ENCODE data around the gene CSRP1.
"Not testable (repeated sequence)": the region's sequence is repeated elsewhere in the genome, so short reads cannot be mapped to it uniquely, and the experiment has no call there.

DNA sequence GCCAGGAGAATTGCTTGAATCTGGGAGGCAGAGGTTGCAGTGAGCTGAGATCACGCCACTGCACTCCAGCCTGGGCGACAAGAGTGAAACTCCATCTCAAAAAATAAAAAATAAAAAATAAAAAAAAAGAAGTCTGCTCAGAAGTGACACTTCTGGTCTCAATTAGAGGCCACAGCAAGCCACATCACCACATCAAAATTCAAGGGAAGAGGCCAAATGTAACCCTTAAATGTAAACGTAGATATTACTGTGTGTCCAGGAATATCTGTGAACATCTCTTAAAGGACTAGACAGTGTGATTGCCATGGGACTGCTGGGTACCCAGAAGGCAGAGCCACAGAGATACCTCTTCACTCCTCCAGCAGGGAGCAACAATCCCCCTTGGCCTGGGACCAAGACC lies 28.3 kb downstream of the CSRP1 start:
- TF ChIP-seq, protein P1, sequence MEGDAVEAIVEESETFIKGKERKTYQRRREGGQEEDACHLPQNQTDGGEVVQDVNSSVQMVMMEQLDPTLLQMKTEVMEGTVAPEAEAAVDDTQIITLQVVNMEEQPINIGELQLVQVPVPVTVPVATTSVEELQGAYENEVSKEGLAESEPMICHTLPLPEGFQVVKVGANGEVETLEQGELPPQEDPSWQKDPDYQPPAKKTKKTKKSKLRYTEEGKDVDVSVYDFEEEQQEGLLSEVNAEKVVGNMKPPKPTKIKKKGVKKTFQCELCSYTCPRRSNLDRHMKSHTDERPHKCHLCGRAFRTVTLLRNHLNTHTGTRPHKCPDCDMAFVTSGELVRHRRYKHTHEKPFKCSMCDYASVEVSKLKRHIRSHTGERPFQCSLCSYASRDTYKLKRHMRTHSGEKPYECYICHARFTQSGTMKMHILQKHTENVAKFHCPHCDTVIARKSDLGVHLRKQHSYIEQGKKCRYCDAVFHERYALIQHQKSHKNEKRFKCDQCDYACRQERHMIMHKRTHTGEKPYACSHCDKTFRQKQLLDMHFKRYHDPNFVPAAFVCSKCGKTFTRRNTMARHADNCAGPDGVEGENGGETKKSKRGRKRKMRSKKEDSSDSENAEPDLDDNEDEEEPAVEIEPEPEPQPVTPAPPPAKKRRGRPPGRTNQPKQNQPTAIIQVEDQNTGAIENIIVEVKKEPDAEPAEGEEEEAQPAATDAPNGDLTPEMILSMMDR (IDR thresholded peaks at IDR 0.05 in 4 of 5, conservative IDR thresholded peaks at IDR 0.05 in 1 of 5), result not testable (repeated sequence)
- TF ChIP-seq POLR2A (IDR thresholded peaks at IDR 0.05), result not testable (repeated sequence)

Measured in gastrocnemius medialis (tissue), 4 donors.